Measurements from ENCODE around the gene TMEM117. TPM values are rescaled to one million over a fixed set of nuclear protein-coding genes. Genes with fewer than 3 reads are reported as not detected.

The TMEM117 gene
- polyA plus RNA-seq, 1 experiment: 4.3 TPM

- ChIA-PET POLR2A (no interaction called here), CTCF (interaction anchor here (0.6 to 1.1 kb wide), 2 partner anchors 9 to 47 kb away, joined by 3 read pairs; no protein-coding TSS in a partner anchor)
- Histone ChIP-seq H3K4me3 (ENCODE audit: low read depth, low read length) (no peak overlapping the region), H3K36me3 (ENCODE audit: control insufficient read depth, insufficient read depth, low read length) (no peaks in the 10 kb centered on the region), H3K27me3 (ENCODE audit: control insufficient read depth, insufficient read depth, low read length) (no peaks in the 10 kb centered on the region)
- DNase-seq (ENCODE audit: low read depth): no peak
- no peak for TF ChIP-seq CTCF (IDR thresholded peaks at IDR 0.05; ENCODE audit: insufficient read depth, low read depth, low read length)
These were observed 544.0 kb downstream of the TMEM117 start for GRCh38 chr12:44379831-44380230.

- H3K27me3 ChIP-seq (ENCODE audit: control insufficient read depth, insufficient read depth, low read length): no peaks in the 10 kb centered on the region
- CTCF ChIA-PET: no interaction called here
- POLR2A ChIA-PET: no interaction called here
- H3K4me3 ChIP-seq (ENCODE audit: low read depth, low read length): no peak overlapping the region
- DNase-seq (ENCODE audit: low read depth): no peak
- TF ChIP-seq CTCF (IDR thresholded peaks at IDR 0.05; ENCODE audit: insufficient read depth, low read depth, low read length): no peak
- H3K36me3 ChIP-seq (ENCODE audit: control insufficient read depth, insufficient read depth, low read length): no peaks in the 10 kb centered on the region
These were observed 545.0 kb downstream of the TMEM117 start for GRCh38 chr12:44380861-44381260.

GRCh38 chr12:44381341-44381740 lies 545.5 kb downstream of the TMEM117 start:
- CTCF ChIA-PET: no interaction called here
- Histone ChIP-seq H3K4me3 (ENCODE audit: low read depth, low read length) (no peak overlapping the region), H3K36me3 (ENCODE audit: control insufficient read depth, insufficient read depth, low read length) (no peaks in the 10 kb centered on the region), H3K27me3 (ENCODE audit: control insufficient read depth, insufficient read depth, low read length) (no peaks in the 10 kb centered on the region)
- POLR2A ChIA-PET: no interaction called here
- no peak for DNase-seq (ENCODE audit: low read depth)
- TF ChIP-seq CTCF (IDR thresholded peaks at IDR 0.05; ENCODE audit: insufficient read depth, low read depth, low read length): no peak

- Histone ChIP-seq H3K36me3 (ENCODE audit: control insufficient read depth, insufficient read depth, low read length) (no peaks in the 10 kb centered on the region), H3K4me3 (ENCODE audit: low read depth, low read length) (no peak overlapping the region), H3K27me3 (ENCODE audit: control insufficient read depth, insufficient read depth, low read length) (no peaks in the 10 kb centered on the region)
- ChIA-PET POLR2A (no interaction called here), CTCF (no interaction called here)
- no peak for DNase-seq (ENCODE audit: low read depth)
- no peak for TF ChIP-seq CTCF (IDR thresholded peaks at IDR 0.05; ENCODE audit: insufficient read depth, low read depth, low read length)
These were observed 548.3 kb downstream of the TMEM117 start for GRCh38 chr12:44384136-44384535.

- no peaks in the 10 kb centered on the region for H3K36me3 ChIP-seq (ENCODE audit: control insufficient read depth, insufficient read depth, low read length)
- POLR2A ChIA-PET: no interaction called here
These were observed 550.1 kb downstream of the TMEM117 start for GRCh38 chr12:44385964-44386363.

More at GRCh38 chr12:44385964-44386363, 550.1 kb downstream of the TMEM117 start:
- Histone ChIP-seq H3K27me3 (ENCODE audit: control insufficient read depth, insufficient read depth, low read length) (no peaks in the 10 kb centered on the region), H3K4me3 (ENCODE audit: low read depth, low read length) (no peak overlapping the region)
- no peak for TF ChIP-seq CTCF (IDR thresholded peaks at IDR 0.05; ENCODE audit: insufficient read depth, low read depth, low read length)
- CTCF ChIA-PET: no interaction called here
- no peak for DNase-seq (ENCODE audit: low read depth)
